ENCODE results near the gene TTC34. TPM values are rescaled to one million over a fixed set of nuclear protein-coding genes. Genes with fewer than 3 reads are reported as not detected.

The TTC34 gene
- total and polyA plus RNA-seq, 2 donors from 2014 or later, result 0.15 to 2.4 TPM

- intact Hi-C loops (cut with DNase I), result no loop called here
- Histone ChIP-seq H3K4me1 (ENCODE audit: control insufficient read depth in 2 of 3, insufficient read depth in 2 of 3, low read depth in 1 of 3, low read length in 3 of 3) (no peaks in the 10 kb centered on the region), H3K9ac (ENCODE audit: low read length in 3 of 3) (no peak overlapping the region), H3K9me3 (ENCODE audit: control insufficient read depth in 2 of 3, insufficient read depth in 1 of 3, low read length in 3 of 3) (no peaks in the 10 kb centered on the region), H3K4me3 (ENCODE audit: low read length in 3 of 3) (no peak overlapping the region), H3K27me3 (ENCODE audit: control insufficient read depth, insufficient read depth, low read length) (peaks cover 2% of the 10 kb centered on the region), H3K36me3 (ENCODE audit: control insufficient read depth in 2 of 3, insufficient read depth in 3 of 3, low read length in 3 of 3) (no peaks in the 10 kb centered on the region), H3K27ac (ENCODE audit: low read depth in 2 of 2, low read length in 2 of 2) (no peak overlapping the region)
- DNase-seq (no peak), FAIRE-seq (no peak)
- TF ChIP-seq CTCF (IDR thresholded peaks at IDR 0.05; ENCODE audit: borderline replicate concordance, extremely low read depth, insufficient read depth), result no peak
Measured at GRCh38 chr1:2810899-2811532, 9.5 kb upstream of the TTC34 start.

GRCh38 chr1:2810281-2810680, 8.8 kb upstream of the TTC34 start:
- Histone ChIP-seq H3K36me3 (ENCODE audit: control insufficient read depth in 2 of 3, insufficient read depth in 3 of 3, low read length in 3 of 3) (no peaks in the 10 kb centered on the region), H3K4me1 (ENCODE audit: control insufficient read depth in 2 of 3, insufficient read depth in 2 of 3, low read depth in 1 of 3, low read length in 3 of 3) (no peaks in the 10 kb centered on the region), H3K4me3 (ENCODE audit: low read length in 3 of 3) (no peak overlapping the region), H3K9ac (ENCODE audit: low read length in 3 of 3) (no peak overlapping the region), H3K27me3 (ENCODE audit: control insufficient read depth, insufficient read depth, low read length) (peaks cover 3% of the 10 kb centered on the region), H3K9me3 (ENCODE audit: control insufficient read depth in 2 of 3, insufficient read depth in 1 of 3, low read length in 3 of 3) (no peaks in the 10 kb centered on the region), H3K27ac (ENCODE audit: low read depth in 2 of 2, low read length in 2 of 2) (no peak overlapping the region)
- no peak for DNase-seq
- no peak for TF ChIP-seq CTCF (IDR thresholded peaks at IDR 0.05; ENCODE audit: borderline replicate concordance, extremely low read depth, insufficient read depth)
- intact Hi-C loops (cut with DNase I), result no loop called here
- no peak for FAIRE-seq

GRCh38 chr1:2809656-2810055, 8.2 kb upstream of the TTC34 start:
- Histone ChIP-seq H3K36me3 (ENCODE audit: control insufficient read depth in 2 of 3, insufficient read depth in 3 of 3, low read length in 3 of 3) (no peaks in the 10 kb centered on the region), H3K4me1 (ENCODE audit: control insufficient read depth in 2 of 3, insufficient read depth in 2 of 3, low read depth in 1 of 3, low read length in 3 of 3) (no peaks in the 10 kb centered on the region), H3K9ac (ENCODE audit: low read length in 3 of 3) (no peak overlapping the region), H3K4me3 (ENCODE audit: low read length in 3 of 3) (no peak overlapping the region), H3K27me3 (ENCODE audit: control insufficient read depth, insufficient read depth, low read length) (peaks cover 3% of the 10 kb centered on the region), H3K9me3 (ENCODE audit: control insufficient read depth in 2 of 3, insufficient read depth in 1 of 3, low read length in 3 of 3) (no peaks in the 10 kb centered on the region), H3K27ac (ENCODE audit: low read depth in 2 of 2, low read length in 2 of 2) (no peak overlapping the region)
- DNase-seq (no peak), FAIRE-seq (no peak)
- TF ChIP-seq CTCF (IDR thresholded peaks at IDR 0.05; ENCODE audit: borderline replicate concordance, extremely low read depth, insufficient read depth), result no peak
- intact Hi-C loops (cut with DNase I), result no loop called here
